RKO (cell line): ENCODE data around the gene NAP1L4.

Experiments used
- DNase-seq: peaks from one replicate; pipeline ENCODE4 v3.0.0-alpha.2; 2016; ENCODE audit warnings: low spot score

The NAP1L4 gene

DNA sequence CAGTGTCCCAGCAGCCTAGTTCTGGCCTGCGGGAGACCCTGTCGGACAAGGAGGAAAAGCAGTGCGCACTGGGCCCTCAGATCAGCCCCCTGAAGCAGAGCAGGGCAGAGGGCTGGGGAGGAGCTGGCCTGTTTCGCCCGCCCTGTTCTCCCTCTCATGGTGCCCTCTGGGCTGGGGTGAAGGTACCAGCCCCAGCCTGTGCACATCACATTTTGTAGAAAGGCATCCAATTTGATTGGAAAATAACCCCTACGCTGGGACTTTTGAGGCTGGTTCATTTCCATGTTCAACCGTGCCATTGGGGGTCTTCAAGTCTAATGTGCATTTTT, 832 bp upstream of the NAP1L4 start:
- no peak for DNase-seq

DNA sequence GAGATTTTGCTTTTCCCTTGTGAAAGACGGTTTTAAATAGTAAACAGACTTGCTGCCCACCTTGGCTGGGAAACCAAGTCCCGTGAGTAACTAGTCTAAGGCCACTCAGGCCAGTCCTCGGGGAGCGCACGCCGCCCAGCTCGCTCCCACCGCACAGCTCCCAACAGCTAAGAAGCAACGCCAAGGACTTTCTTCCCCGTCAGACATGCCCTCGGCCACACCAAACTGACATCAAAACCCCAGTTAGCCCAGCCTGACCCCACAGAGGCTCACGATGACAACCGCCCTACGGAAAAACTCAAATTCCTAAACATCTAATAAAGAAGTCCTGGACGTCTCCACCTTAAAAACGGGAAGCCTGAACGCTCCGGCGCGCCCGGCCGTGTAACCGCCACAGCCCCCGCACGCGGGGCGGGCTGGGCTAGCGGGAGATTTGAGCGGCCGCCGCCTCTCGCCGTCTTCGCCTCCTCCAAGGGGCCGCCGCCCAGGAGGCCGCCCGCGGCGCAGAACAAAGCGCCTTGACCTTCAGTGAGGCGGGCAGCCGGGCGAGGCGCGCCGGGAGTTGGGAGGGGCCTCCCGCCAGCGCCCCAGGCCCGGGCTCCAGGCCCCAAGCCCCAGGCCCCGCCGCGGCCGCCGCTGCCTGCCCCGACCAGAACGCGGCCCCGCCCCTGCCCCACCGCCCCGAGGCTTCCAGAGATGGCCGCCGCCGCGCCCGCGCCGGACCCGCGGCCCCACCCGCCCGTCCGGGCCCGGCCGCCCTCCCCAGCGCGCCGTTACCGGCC, 486 bp downstream of the NAP1L4 start:
- DNase-seq = peak; percentile 53

DNA sequence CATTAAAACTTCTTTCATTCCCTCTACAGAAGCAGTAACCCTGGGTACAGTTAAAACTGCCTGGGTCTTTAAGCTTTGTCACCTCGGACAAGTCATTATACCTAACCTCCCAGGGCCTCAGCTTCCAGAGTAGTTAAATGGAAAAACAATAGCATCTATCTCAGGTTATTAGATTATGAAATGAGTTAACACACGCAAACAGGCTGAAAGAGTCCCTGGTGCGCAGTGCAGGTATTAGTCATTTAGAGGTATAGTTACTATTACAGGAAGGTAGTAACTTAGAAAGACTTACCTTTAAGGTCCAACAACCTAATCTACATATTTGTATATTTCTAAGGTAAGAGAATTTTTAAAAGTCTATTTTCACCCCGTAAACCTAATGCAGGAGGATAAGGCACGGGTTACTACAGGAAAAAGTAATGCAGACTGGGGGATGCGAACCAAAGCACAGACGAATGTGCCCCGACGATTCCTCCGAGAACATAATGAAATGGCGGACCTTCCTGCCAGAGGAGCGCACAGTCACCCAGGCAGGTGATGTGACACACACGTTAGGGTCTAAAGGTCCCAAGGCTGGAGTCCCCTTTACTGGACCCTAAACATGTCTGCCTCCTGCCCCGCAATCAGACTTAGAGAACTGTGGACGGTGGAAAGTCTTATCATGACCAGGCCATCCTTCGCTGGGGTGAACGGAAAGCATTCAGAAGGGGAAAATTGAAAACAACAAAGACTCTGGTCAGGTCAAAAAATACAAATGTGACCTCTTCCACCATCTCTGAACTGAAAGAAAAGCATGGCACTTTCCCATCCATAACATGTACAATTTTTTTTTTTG, 1.3 kb downstream of the NAP1L4 start:
- DNase-seq = peak; percentile 63

DNA sequence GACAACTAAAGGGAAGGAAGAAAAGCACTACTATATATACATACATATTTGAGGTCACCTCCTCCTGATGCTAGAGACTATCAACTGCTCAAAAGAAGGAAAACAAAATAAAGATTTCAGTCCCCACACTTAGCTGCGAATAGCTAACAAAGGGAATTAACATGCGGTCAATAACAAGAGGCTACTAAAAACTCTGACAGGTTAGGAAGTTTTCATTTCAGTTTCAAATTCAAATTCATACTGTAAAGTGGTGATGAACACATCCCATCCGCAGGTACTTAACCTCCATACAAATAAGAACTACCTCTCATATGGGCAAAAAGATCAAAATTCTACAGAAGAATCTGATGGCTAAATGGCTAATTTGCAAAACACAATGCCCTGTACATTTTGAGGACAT, 2.6 kb downstream of the NAP1L4 start:
- DNase-seq = no peak

DNA sequence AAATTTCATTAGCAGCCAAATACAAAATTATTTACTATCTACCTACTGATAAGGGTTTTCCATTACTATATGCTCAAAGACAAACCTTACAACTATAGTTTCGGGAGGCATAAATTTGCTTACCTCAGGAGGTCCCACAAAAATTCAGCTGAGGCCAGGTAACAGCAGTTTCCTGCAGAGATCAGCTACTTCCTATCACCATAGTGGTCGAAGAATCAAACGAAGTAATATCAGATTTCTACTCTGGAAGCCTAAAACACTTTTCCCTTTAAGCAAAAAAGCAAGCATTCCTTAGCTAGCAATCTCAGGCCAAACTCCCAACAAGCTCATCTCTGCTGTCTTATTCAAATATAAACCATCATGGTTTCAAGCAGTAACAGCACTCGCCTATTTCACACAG, 3.1 kb downstream of the NAP1L4 start:
- no peak for DNase-seq

DNA sequence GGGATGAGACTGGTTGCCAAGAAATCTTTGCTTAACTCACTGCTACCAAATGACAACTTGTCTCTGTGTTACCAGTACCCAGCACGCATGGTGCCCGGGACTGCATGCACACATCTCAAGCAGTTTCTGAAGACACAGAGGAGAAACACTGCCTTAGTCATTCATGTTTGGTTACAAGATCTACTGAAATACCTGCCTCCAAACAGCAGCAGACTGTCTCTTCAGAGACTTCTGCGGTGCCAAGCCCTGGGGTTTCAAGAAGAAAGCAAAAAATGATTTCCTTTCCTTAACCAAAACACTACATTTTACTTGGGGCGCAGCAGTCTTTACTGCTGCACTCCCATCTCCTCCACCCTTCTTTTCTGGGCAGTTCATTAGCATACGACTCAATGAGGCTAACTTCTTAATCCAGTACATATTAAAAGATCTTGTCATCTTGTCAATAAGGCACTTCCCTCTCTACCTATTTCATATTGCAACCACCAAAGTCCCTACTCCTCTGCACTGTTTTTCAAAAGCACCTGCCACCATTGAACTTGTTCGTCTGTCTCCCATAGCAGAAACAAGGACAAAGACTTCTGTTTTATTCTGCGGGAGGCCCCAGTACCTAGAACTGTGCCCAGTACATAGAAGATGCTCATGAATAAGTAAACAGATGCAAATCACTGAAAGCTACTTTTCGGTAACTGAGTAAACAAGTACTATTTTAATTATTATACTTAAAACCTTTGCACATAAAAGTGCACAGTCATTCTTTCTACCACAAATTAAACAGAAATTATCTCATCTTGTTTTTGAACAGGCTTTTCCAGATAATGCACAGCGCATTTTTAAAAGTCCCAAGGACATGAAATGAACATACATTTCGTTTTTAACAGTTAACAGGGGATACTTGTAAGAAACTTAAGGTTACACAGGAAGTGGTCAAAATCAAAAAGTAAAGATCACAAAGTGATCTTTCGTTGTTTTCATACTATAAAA, 4.0 kb downstream of the NAP1L4 start:
- DNase-seq = no peak

DNA sequence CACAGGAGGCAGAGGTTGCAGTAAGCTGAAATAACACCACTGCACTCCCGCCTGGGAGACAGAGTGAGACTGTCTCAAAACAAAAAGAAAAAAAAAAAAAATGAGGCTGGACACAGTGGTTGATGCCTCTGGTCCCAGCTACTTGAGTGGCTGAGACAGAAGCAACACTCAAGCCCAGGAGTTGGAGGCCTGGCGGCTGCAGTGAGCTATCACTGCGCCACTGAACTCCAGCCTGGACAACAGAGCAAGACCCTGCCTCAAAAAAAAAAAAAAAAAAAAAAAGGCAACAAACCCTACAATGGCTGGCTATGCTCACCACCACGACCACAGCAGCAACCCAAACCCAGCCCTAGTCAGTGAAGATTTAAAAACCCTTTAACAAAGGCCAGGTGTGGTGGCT, 8.2 kb downstream of the NAP1L4 start:
- no peak for DNase-seq

DNA sequence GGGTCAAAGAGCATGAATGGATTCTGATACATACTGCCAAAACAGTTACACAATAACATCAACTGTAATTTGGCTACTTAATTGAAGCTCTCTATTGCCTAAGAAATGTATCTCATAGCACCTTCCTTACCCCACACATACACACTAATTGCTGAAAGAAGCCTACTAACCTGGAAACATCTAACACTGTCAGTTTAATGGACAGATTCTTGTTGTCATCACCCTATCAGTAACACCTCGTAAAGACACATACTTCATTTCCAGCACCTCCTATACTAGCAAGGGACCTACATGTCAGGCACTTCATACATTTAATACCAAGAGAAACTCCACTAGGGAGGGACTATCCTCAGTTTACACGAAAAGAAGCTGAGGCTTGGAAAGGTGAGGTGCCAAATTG, 9.9 kb downstream of the NAP1L4 start:
- no peak for DNase-seq

DNA sequence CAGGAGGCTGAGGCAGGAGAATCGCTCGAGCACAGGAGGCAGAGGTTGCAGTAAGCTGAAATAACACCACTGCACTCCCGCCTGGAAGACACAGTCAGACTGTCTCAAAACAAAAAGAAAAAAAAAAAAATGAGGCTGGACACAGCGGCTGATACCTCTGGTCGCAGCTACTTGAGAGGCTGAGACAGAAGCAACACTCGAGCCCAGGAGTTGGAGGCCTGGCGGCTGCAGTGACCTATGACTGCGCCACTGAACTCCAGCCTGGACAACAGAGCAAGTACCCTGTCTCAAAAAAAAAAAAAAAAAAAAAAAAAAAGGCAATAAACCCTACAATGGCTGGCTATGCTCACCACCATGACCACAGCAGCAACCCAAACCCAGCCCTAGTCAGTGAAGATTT, 11.0 kb downstream of the NAP1L4 start:
- no peak for DNase-seq

DNA sequence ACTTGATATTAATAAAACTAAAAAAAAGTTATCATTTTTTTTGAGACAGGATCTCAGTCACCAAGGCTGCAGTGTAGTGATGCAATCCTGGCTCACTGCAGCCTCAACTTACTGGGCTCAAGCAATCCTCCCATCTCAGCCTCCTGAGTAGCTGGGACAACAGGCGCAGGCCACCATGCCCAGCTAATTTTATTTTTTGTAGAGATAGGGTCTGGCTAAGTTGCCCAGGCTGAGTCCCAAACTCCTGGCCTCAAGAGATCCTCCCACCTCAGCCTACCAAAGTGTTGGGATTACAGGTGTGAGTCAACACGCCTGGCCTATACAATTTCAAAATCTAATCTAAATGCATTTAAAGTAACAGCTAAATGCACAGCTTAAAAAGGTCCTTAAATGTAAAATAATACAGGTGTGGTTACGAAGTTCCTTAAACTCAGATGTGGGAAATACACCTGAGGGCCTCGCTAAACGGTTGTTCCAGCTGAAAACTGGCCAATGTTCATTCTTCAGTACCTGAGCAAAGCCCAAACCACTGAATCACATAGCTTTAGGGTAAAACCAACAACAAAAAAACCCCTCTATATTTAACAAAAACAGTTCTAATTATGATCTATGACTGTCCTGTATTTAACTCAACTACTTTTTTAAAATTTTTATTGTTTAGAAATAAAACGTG, 11.8 kb downstream of the NAP1L4 start:
- no peak for DNase-seq

DNA sequence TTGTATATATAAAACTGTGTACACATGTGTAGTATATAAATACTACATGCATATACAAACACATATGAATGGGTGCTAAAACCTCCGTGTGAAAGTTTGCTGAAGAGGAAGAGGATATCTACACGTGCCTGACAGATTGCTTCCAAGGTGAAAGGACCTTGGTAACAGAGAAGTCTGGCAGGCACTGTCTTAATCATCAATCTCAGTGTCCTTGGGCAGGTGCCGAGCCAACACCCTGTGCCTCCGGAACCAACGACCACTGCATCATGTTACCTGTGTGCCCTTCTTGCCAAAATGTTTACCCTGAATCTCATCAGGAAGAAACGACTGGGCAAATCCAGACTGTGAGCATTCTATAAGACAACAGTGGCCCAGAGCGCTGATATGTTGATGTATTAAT, 15.0 kb downstream of the NAP1L4 start:
- DNase-seq = no peak

DNA sequence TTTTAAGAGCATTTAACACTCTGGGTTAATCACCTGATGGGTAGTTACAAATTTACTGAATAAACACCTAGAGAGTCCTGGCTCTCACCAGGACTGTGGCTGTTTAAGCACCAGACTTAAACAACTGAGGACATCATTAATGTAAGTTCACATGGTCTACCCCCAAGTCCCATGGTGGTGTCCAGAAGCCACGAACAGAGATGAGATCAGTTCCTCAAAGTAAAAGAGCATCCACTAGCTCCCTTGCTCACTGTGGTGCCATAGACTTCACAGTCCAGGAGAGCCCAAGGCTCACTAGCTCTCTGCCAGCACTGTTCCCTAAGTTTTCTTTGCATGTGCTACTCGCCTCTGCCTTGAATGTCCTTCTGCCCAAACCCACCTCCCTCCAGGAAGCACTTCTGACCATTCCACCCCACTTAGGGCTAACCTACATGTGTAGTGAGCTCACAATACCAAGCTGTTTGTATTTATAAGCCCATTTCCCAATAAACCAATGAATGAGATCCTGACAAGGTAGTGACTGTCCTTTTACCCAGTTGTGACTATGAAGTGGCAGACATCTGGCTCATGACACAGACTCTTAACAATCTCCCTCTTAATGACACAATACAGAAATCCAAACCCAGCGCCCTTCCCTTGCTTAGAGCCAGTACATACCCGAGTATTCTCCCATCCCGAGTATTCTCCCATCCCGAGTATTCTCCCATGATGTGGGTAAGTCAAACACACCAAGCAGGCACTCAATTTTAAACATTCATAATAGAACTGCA, 15.7 kb downstream of the NAP1L4 start:
- DNase-seq = no peak

DNA sequence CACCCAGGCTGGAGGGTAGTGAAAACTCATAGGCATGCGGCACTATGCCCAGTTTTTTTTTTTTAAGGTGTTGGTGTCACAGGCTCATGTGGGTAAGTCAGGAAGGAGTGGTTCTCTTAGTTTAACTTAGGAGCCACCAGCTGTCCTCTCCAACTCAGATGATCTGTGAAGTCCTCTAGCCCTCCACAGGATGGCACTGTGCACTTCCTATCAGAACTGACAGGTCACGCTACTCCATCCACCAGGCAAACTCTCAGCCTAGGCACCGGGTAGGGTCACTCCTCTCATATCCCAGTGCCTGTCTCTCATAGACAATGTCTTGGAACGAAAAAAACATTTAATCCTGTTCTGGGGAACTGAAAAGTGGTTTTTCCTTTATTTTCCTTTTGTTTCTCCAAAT, 16.5 kb downstream of the NAP1L4 start:
- peak; percentile 66 for DNase-seq

DNA sequence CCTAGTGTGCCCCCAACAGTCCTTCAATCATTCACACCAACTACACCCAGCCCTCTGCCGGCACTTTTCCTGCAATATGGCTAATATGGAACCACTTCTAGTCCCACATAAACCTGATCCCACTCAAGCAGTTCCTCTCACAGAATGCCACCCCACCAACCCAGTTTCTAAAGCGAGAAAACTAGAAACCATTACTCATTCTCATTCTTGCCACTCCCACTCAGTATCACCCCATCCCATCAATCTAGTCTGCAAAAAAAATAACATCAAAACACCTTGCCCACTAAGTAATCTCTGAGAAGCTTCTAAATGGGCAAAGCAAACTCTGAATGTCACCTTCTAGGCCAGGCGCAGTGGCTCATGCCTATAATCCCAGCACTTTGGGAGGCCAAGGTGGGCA, 17.9 kb downstream of the NAP1L4 start:
- no peak for DNase-seq

DNA sequence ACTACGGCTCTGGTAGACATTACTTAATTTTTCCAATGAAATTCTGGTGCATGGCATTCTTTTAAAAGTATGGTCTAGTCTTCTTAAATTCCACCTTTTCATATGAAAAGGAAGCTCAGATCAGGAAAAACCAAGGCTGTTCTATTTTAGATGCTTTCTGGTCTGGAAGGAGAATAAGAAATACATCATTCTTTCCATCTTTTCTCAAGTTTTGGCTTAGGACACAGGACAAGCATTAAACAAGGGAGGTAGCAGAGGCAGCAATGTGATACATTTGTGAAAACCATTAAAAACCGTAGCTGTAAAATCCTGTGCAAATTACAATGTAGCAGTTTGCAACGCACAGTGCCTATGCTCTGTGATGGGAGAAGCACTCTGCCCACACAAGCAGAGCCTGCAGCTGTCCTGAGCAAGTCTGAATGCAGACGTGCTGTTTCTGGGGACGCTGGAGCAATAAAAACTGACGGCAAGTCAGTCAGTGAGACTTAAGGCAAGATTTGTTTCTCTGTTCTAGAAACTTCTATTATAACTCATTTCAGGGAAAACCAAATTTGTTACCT, 23.7 kb downstream of the NAP1L4 start:
- no peak for DNase-seq

DNA sequence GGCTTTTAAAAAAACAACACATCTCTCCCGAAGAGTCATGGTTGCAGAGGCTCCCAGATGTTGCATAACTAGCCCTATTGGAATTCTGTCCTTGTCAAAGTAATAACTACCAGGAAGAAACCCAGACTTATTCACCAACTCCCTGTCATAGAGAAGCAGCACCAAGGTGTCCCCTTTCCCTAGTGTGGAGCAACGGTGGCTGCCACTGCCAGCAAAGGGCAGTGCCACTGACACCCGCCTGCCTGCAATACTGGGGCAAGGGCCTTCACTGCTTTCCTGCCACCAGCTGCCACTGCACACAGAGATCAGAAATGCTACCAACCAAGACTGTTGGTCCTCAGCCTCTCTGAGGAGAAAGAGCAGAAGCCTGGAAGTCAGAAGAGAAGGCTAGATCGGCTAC, 27.3 kb downstream of the NAP1L4 start:
- DNase-seq = no peak

DNA sequence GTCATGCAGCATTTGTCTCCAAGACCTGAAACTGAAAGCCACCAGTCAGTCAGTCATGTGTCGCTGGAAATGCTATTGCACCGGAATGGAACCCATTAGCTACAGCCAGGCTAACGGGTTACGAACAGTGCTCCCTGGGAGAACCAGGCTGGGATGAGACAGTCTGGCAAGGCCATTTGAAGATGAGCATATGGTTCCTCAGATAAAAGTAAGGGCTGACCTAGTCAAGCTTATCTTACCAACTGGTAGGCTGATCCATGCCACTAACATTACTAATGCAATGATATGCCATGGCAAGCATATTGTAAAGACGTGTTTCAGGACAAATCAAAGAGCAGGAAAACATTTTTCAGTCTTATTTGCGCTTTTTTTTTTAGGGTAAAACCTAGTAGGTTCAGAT, 28.4 kb downstream of the NAP1L4 start:
- DNase-seq = no peak

DNA sequence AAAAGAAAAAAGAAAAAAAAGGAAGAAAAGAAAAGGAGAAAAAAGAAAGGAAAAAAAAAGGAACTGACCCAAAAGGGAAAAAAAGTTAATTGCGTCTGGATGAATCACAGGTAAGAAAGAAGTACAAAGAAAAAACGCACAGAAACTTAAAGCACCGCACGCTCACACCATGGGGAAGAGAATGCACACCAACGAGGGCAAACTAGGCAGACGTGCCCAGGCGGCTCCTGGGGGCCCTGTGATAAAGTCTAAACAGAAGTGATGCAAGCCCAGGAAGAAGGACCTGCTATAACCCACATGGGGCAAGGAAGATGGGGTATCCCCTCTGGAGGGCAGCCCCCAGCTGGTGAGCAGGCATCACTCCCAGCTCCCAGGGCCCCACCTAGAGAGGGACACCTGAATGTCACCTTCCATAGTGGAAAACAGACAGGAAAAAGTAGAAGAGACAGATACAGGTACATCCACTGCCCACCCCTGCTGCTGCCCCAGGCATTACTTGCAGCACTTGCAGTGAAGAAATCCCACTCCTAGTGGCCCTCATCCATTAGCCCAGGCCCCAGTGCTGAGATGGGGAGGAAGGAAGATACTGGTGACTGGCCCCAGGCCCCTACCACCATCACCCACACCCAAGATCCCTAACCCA, 28.9 kb downstream of the NAP1L4 start:
- DNase-seq = no peak

DNA sequence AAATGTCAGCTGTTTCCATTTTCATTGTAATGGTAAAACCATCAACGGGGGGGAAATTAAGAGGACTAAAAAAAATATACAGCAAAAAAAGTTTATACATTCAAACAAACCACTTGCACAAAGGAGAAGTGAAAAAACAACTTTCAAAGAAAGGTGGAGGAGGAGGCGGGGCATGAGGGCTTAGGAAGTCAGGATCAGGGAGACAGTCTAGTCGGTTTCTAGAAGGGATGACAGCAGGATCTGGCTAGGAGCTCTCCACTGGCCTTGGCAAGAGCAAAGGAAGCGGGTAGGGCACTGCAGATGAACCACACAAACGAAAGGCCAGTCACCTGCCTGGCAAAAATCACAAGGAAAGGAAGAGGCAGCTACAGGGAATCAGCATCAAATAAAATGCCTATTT, 31.0 kb downstream of the NAP1L4 start:
- no peak for DNase-seq

DNA sequence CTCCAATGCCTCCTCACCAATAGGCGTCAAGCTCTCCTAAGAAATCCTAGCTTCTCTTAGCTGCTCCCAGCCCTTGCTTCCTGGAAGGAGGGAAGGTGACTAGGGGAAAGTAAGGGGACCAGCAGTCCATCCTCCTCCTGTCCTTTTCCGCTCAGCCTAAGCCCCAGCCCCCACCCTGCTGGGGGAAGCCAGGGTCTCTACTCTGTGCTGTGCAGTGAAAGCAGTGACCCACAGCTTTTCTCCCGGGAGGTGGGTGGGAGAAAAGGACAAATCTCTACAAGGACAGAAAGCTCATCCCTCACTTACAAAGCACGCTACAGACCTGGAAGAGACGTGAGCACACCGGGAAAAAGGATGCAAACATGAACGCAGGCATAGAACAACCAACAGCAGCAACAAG, 32.0 kb downstream of the NAP1L4 start:
- DNase-seq = no peak
